Vein endothelial cell (primary cell): ENCODE measurements around the gene CDO1. TPM values are rescaled to one million over a fixed set of nuclear protein-coding genes. Genes with fewer than 3 reads are reported as not detected.

Experiments used
- small RNA-seq: library from RNA; depleted of rRNA; stranded (forward); fragments of <200 nt; gene quantifications from one replicate; pipeline ENCODE3, GENCODE V24; 2012
- total RNA-seq: library from RNA; depleted of rRNA; stranded (reverse); fragments of >200 nt; gene quantifications from 2 replicates; pipeline ENCODE4 v1.2.3, GENCODE V29; 2012

The CDO1 gene
- 0.65 and 9.9 TPM in 2 replicates for total RNA-seq

GRCh38 chr5:115816226-115817081, at the start of gene CDO1:
CDO1 (minus strand) TSS chr5:115816659; CDS start chr5:115816397, 262 bp downstream.

GRCh38 chr5:115841382-115842088, 25.1 kb upstream of the CDO1 start, which contains the start of the genes AP3S1 and ATG12:
AP3S1 (plus strand) TSS chr5:115841935; CDS start chr5:115842038, 103 bp downstream.
ATG12 (minus strand) TSS chr5:115841565; CDS start chr5:115841552, 13 bp downstream.

Small RNA genes within 50 kb of the gene (small RNA-seq; reads per million reads assigned to genes)
- 1.9 reads per million, percentile 78 among the genes with 10 or more reads in this experiment for gene RNU2-49P

Other genes with a start within 250 kb of the CDO1 start
- 0.65 and 1.4 TPM in 2 replicates for gene TICAM2, start 214.2 kb downstream of the CDO1 start, total RNA-seq
- gene TMED7, start 190.6 kb downstream of the CDO1 start, total RNA-seq, result 129 and 139 TPM in 2 replicates
- 58.5 and 70.3 TPM in 2 replicates for gene ATG12, start 24.9 kb upstream of the CDO1 start, total RNA-seq
- 96.7 and 104 TPM in 2 replicates for gene AP3S1, start 25.3 kb upstream of the CDO1 start, total RNA-seq
- 0.10 and 0.33 TPM in 2 replicates for gene LVRN, start 145.8 kb upstream of the CDO1 start, total RNA-seq
- 0.33 and 0.67 TPM in 2 replicates for gene ARL14EPL, start 215.8 kb upstream of the CDO1 start, total RNA-seq